Effector CD8-positive, alpha-beta T cell (primary cell): Measurements from ENCODE around the gene ASPG.

ENCODE experiments used
- DNase-seq: peaks from one replicate; lab custom pipeline; 2025; lab: John Stamatoyannopoulos, UW

ASPG gene

GRCh38 chr14:104135904-104136471, 50.5 kb downstream of the ASPG start:
- no peak for DNase-seq

GRCh38 chr14:104136472-104137296, 51.2 kb downstream of the ASPG start:
- no peak for DNase-seq

- DNase-seq = peak; percentile 38
These were observed 52.0 kb downstream of the ASPG start for GRCh38 chr14:104137297-104138097.

- DNase-seq = no peak
These were observed 52.7 kb downstream of the ASPG start, which contains the start of gene KIF26A for GRCh38 chr14:104138098-104138717. Gene KIF26A (plus strand): TSS chr14:104138587. CDS start chr14:104138723, 136 bp downstream.

GRCh38 chr14:104138718-104139459, 53.4 kb downstream of the ASPG start:
- no peak for DNase-seq

- DNase-seq = no peak
These were observed 54.1 kb downstream of the ASPG start for GRCh38 chr14:104139460-104140212.

GRCh38 chr14:104140213-104140462, 54.6 kb downstream of the ASPG start:
- DNase-seq = no peak

GRCh38 chr14:104140463-104141331, 55.2 kb downstream of the ASPG start:
- no peak for DNase-seq

- no peak for DNase-seq
These were observed 56.2 kb downstream of the ASPG start for GRCh38 chr14:104141621-104142091.

GRCh38 chr14:104142136-104142945, 56.8 kb downstream of the ASPG start:
- DNase-seq = no peak

- no peak for DNase-seq
These were observed 57.5 kb downstream of the ASPG start for GRCh38 chr14:104142946-104143470.

- no peak for DNase-seq
These were observed 58.3 kb downstream of the ASPG start for GRCh38 chr14:104143521-104144452.

GRCh38 chr14:104144453-104144790, 58.9 kb downstream of the ASPG start:
- no peak for DNase-seq

- no peak for DNase-seq
These were observed 59.7 kb downstream of the ASPG start for GRCh38 chr14:104144911-104145825.

- DNase-seq = no peak
These were observed 60.5 kb downstream of the ASPG start for GRCh38 chr14:104145826-104146601.
